Ishikawa (cell line): ENCODE data around the gene DSCAML1.

Experiments
- CEBPB ChIP-seq: IDR thresholded peaks from 2 replicates; pipeline ENCODE4 v1.6.1; 2012
- CREB1 ChIP-seq: IDR thresholded peaks from 2 replicates; pipeline ENCODE4 v1.6.1; 2012; ENCODE audit warnings: low read depth
- EGR1 ChIP-seq: IDR thresholded peaks from 2 replicates; pipeline ENCODE4 v1.6.1; 2012
- EP300 ChIP-seq: IDR thresholded peaks from 2 replicates; pipeline ENCODE4 v1.6.1; 2012; ENCODE audit warnings: borderline replicate concordance
- FOXM1 ChIP-seq: IDR thresholded peaks from 2 replicates; pipeline ENCODE4 v1.6.1; 2012; ENCODE audit warnings: low read depth, borderline replicate concordance
- NFIC ChIP-seq: IDR thresholded peaks from 2 replicates; pipeline ENCODE4 v1.6.1; 2012
- RAD21 ChIP-seq: IDR thresholded peaks from 2 replicates; pipeline ENCODE4 v1.6.1; 2012; ENCODE audit warnings: low read depth
- REST ChIP-seq: IDR thresholded peaks from 2 replicates; pipeline ENCODE4 v1.6.1; 2012; ENCODE audit warnings: low read depth, mild to moderate bottlenecking
- TAF1 ChIP-seq: IDR thresholded peaks from 2 replicates; pipeline ENCODE4 v1.6.1; 2012; ENCODE audit warnings: low read depth, mild to moderate bottlenecking
- TCF12 ChIP-seq: IDR thresholded peaks from 2 replicates; pipeline ENCODE4 v1.6.1; 2012; ENCODE audit warnings: low read depth
- TEAD4 ChIP-seq: IDR thresholded peaks from 2 replicates; pipeline ENCODE4 v1.6.1; 2012
- USF1 ChIP-seq: IDR thresholded peaks from 2 replicates; pipeline ENCODE4 v1.6.1; 2012
- YY1 ChIP-seq: IDR thresholded peaks from 2 replicates; pipeline ENCODE4 v1.6.1; 2012; ENCODE audit warnings: low read depth
- ZBTB7A ChIP-seq: IDR thresholded peaks from 2 replicates; pipeline ENCODE4 v1.6.1; 2012; ENCODE audit warnings: low read depth
- TF ChIP-seq, protein P1 (sequence below): IDR thresholded peaks from 2 replicates; pipeline ENCODE4 v1.6.1; 2012

DSCAML1 gene

GRCh38 chr11:117619661-117620060 is 177.4 kb downstream of the DSCAML1 start:
- TF ChIP-seq RAD21 (no peak), FOXM1 (no peak)

GRCh38 chr11:117618982-117619355 is 178.0 kb downstream of the DSCAML1 start:
- TF ChIP-seq USF1: no peak
- no peak for TF ChIP-seq TAF1
- no peak for TF ChIP-seq ZBTB7A
- no peak for TF ChIP-seq EP300
- TF ChIP-seq TCF12: no peak
- TF ChIP-seq FOXM1: no peak
- no peak for TF ChIP-seq TEAD4
- TF ChIP-seq YY1: no peak
- TF ChIP-seq NFIC: no peak
- TF ChIP-seq CREB1: no peak
- no peak for TF ChIP-seq CEBPB
- TF ChIP-seq EGR1: no peak
- TF ChIP-seq, protein P1, sequence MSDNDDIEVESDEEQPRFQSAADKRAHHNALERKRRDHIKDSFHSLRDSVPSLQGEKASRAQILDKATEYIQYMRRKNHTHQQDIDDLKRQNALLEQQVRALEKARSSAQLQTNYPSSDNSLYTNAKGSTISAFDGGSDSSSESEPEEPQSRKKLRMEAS: no peak
- no peak for TF ChIP-seq RAD21
- no peak for TF ChIP-seq REST

GRCh38 chr11:117618302-117618981 is 178.6 kb downstream of the DSCAML1 start:
- TF ChIP-seq NFIC: no peak
- TF ChIP-seq YY1: no peak
- no peak for TF ChIP-seq TAF1
- no peak for TF ChIP-seq CEBPB
- no peak for TF ChIP-seq EP300
- no peak for TF ChIP-seq EGR1
- TF ChIP-seq CREB1: no peak
- no peak for TF ChIP-seq USF1
- no peak for TF ChIP-seq FOXM1
- no peak for TF ChIP-seq TEAD4
- TF ChIP-seq, protein P1: no peak
- TF ChIP-seq ZBTB7A: no peak
- no peak for TF ChIP-seq REST
- no peak for TF ChIP-seq TCF12
- no peak for TF ChIP-seq RAD21

- TF ChIP-seq ZBTB7A (no peak), CEBPB (no peak), CREB1 (no peak), NFIC (no peak), REST (no peak), EP300 (no peak), EGR1 (no peak), USF1 (no peak), TCF12 (no peak), RAD21 (no peak)
- TF ChIP-seq, protein P1: no peak
Observed at GRCh38 chr11:117616979-117617378, 180.0 kb downstream of the DSCAML1 start.
